Loucy (cell line): ENCODE results near the gene TESMIN.

Experiments
- EZH2phosphoT487 ChIP-seq: fragments of 200-600 bp; IDR thresholded peaks from 2 replicates; pipeline ENCODE4 v1.6.1; 2018; ENCODE audit warnings: antibody characterized with exemption, mild to moderate bottlenecking, moderate library complexity, borderline replicate concordance
- TF ChIP-seq, protein P1 (sequence below): fragments of 200-600 bp; sonication (generic); conservative IDR thresholded peaks from 2 replicates; pipeline ENCODE4 v1.5.1; 2014; ENCODE audit warnings: mild to moderate bottlenecking, antibody characterized with exemption, low read length

DNA sequence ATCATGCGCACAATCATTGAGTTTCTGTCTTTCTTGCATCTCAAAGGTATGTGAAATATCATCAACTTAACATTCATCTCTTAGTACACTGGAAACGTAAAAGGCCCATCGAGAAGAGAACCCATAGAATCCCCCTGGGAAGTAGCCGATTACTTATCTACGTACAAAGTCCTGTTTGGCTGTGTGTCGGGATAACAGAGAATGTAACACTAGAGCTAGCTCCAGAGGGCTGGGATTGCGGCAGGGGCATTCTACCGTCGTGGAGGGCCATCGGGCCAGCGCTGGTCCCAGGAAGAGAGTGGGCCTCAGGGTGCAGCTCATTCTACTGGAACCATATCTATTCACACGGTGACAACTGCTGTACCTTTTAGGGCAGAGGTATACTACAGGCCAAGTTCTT is 62.4 kb downstream of the TESMIN start:
- TF ChIP-seq, protein P1, sequence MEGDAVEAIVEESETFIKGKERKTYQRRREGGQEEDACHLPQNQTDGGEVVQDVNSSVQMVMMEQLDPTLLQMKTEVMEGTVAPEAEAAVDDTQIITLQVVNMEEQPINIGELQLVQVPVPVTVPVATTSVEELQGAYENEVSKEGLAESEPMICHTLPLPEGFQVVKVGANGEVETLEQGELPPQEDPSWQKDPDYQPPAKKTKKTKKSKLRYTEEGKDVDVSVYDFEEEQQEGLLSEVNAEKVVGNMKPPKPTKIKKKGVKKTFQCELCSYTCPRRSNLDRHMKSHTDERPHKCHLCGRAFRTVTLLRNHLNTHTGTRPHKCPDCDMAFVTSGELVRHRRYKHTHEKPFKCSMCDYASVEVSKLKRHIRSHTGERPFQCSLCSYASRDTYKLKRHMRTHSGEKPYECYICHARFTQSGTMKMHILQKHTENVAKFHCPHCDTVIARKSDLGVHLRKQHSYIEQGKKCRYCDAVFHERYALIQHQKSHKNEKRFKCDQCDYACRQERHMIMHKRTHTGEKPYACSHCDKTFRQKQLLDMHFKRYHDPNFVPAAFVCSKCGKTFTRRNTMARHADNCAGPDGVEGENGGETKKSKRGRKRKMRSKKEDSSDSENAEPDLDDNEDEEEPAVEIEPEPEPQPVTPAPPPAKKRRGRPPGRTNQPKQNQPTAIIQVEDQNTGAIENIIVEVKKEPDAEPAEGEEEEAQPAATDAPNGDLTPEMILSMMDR, result no peak
- TF ChIP-seq EZH2phosphoT487, result no peak
